ENCODE results near the gene TMEM170B.

The TMEM170B gene

DNA sequence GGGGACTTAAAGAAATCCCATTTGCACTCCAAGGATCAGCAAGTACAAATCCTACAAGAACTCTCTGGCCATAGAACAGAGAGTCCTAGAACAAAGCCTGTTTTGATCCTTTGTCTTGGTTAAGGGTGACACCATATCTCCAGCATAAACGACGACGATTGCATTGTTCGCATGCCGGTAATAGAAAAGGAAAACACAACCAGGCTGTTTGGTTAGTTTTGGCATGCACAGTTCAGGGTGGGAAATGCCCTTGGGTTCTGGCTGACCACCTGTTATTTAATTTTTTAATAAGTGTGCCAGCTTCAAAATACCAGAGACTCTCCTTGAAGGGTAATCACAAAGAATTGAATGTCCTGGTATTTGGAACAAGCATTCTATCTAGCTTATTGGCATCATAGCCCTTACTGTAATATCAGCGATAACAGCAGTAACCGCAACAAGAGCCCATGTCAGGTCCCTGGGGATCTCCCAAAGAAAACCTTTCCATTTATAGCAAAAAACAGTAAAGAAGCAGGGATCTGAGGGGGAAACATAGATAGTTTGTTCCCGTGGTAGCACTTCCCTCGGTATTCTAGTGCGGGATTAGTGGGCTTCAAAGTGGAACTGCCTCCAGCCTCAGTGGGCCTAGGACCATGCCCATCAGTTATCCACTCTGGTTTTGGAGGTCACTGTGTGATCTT is 77.1 kb downstream of the TMEM170B start:
- DNase-seq (ENCODE audit: low spot score) = no peak
- Histone ChIP-seq H2BK12ac (ENCODE audit: low read length) (no peak overlapping the region), H3K4ac (ENCODE audit: low read length) (no peak overlapping the region), H4K8ac (ENCODE audit: low read depth, low read length) (no peak overlapping the region), H3K27me3 (ENCODE audit: control insufficient read depth in 3 of 3, insufficient read depth in 3 of 3, low read depth in 1 of 3, low read length in 3 of 3) (no peaks in the 10 kb centered on the region), H3K9ac (ENCODE audit: low read depth, low read length, poor library complexity) (no peak overlapping the region), H3K9me3 (replicated peaks in 1 of 2; ENCODE audit: control insufficient read depth in 2 of 2, insufficient read depth in 1 of 2, low read depth in 1 of 2, low read length in 2 of 2) (peaks cover 0 to 1% of the 10 kb centered on the region in 2 donors), H3K79me1 (ENCODE audit: low read depth, low read length) (no peaks in the 10 kb centered on the region), H3K18ac (ENCODE audit: low read length) (no peak overlapping the region), H3K27ac (replicated peaks; ENCODE audit: low read length) (no peak overlapping the region), H4K91ac (ENCODE audit: low read depth, low read length, poor library complexity) (no peak overlapping the region), H3K36me3 (replicated peaks in 1 of 2; ENCODE audit: control insufficient read depth in 2 of 2, insufficient read depth in 2 of 2, low read length in 2 of 2) (no peaks in the 10 kb centered on the region), H3K4me3 (ENCODE audit: low read length in 2 of 2) (no peak overlapping the region), H2BK120ac (ENCODE audit: low read depth, low read length) (no peak overlapping the region), H2AFZ (ENCODE audit: low read length) (no peak overlapping the region), H3K23ac (ENCODE audit: low read depth, low read length, poor library complexity) (no peak overlapping the region), H2AK5ac (ENCODE audit: low read depth, low read length) (no peak overlapping the region), H3K4me1 (ENCODE audit: control insufficient read depth in 2 of 2, insufficient read depth in 1 of 2, low read depth in 1 of 2, low read length in 2 of 2) (peaks cover 2 to 3% of the 10 kb centered on the region in 2 donors), H3K14ac (ENCODE audit: low read length) (no peak overlapping the region), H2BK15ac (ENCODE audit: low read length) (no peak overlapping the region), H2BK5ac (ENCODE audit: low read length) (no peak overlapping the region), H3K4me2 (ENCODE audit: insufficient read depth, low read length, poor library complexity, severe bottlenecking) (no peak overlapping the region)
- no CpG with 5 or more reads among the region's 10 CpGs for WGBS, 2 donors (ENCODE audit: extremely low coverage in 2 of 2, insufficient read length in 2 of 2, insufficient replicate concordance in 1 of 2)

DNA sequence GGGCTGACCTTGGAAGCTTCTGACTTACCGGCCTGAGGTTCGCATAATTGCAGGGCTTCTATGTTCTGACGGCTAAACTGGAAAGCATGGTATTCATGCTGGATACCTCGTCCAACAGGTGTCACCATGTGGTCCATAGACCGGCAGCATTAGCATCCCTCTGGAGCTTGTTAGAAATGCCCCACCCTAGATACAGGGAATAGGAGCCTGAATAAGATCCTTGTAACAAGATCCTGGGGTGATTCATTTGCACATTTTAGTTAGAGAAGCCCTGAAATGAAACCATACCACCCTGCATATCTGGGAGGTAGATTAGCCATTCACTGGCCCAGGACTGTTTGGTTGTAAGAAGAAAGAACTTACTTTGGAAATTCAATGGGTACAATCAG is 77.7 kb downstream of the TMEM170B start:
- no peak overlapping the region for H3K4ac ChIP-seq (ENCODE audit: low read length)
- no peak overlapping the region for H2AK5ac ChIP-seq (ENCODE audit: low read depth, low read length)
- H3K27me3 ChIP-seq (ENCODE audit: control insufficient read depth in 3 of 3, insufficient read depth in 3 of 3, low read depth in 1 of 3, low read length in 3 of 3) = no peaks in the 10 kb centered on the region
- H2AFZ ChIP-seq (ENCODE audit: low read length) = no peak overlapping the region
- no peak overlapping the region for H3K14ac ChIP-seq (ENCODE audit: low read length)
- no peak overlapping the region for H3K18ac ChIP-seq (ENCODE audit: low read length)
- H3K4me2 ChIP-seq (ENCODE audit: insufficient read depth, low read length, poor library complexity, severe bottlenecking) = no peak overlapping the region
- H3K4me3 ChIP-seq (ENCODE audit: low read length in 2 of 2) = no peak overlapping the region
- H3K27ac ChIP-seq (replicated peaks; ENCODE audit: low read length) = no peak overlapping the region
- H3K79me1 ChIP-seq (ENCODE audit: low read depth, low read length) = no peaks in the 10 kb centered on the region
- H3K9me3 ChIP-seq (replicated peaks in 1 of 2; ENCODE audit: control insufficient read depth in 2 of 2, insufficient read depth in 1 of 2, low read depth in 1 of 2, low read length in 2 of 2) = peaks cover 0 to 1% of the 10 kb centered on the region in 2 donors
- DNase-seq (ENCODE audit: low spot score) = no peak
- H3K23ac ChIP-seq (ENCODE audit: low read depth, low read length, poor library complexity) = no peak overlapping the region
- no peak overlapping the region for H2BK12ac ChIP-seq (ENCODE audit: low read length)
- H2BK120ac ChIP-seq (ENCODE audit: low read depth, low read length) = no peak overlapping the region
- H3K4me1 ChIP-seq (ENCODE audit: control insufficient read depth in 2 of 2, insufficient read depth in 1 of 2, low read depth in 1 of 2, low read length in 2 of 2) = no peaks in the 10 kb centered on the region
- no peak overlapping the region for H2BK15ac ChIP-seq (ENCODE audit: low read length)
- no peak overlapping the region for H3K9ac ChIP-seq (ENCODE audit: low read depth, low read length, poor library complexity)
- H3K36me3 ChIP-seq (replicated peaks in 1 of 2; ENCODE audit: control insufficient read depth in 2 of 2, insufficient read depth in 2 of 2, low read length in 2 of 2) = no peaks in the 10 kb centered on the region
- no peak overlapping the region for H4K91ac ChIP-seq (ENCODE audit: low read depth, low read length, poor library complexity)
- H2BK5ac ChIP-seq (ENCODE audit: low read length) = no peak overlapping the region
- WGBS, 2 donors (ENCODE audit: extremely low coverage in 2 of 2, insufficient read length in 2 of 2, insufficient replicate concordance in 1 of 2) = no CpG with 5 or more reads among the region's 5 CpGs
- no peak overlapping the region for H4K8ac ChIP-seq (ENCODE audit: low read depth, low read length)

- no CpG with 5 or more reads among the region's 5 CpGs for WGBS, 2 donors (ENCODE audit: extremely low coverage in 2 of 2, insufficient read length in 2 of 2, insufficient replicate concordance in 1 of 2)
- Histone ChIP-seq H3K27ac (replicated peaks; ENCODE audit: low read length) (no peak overlapping the region), H3K27me3 (ENCODE audit: control insufficient read depth in 3 of 3, insufficient read depth in 3 of 3, low read depth in 1 of 3, low read length in 3 of 3) (no peaks in the 10 kb centered on the region)
Measured at GRCh38 chr6:11616200-11616611, 78.7 kb downstream of the TMEM170B start.

GRCh38 chr6:11618533-11618932 is 81.0 kb downstream of the TMEM170B start:
- Histone ChIP-seq H4K91ac (ENCODE audit: low read depth, low read length, poor library complexity) (no peak overlapping the region), H3K4ac (ENCODE audit: low read length) (no peak overlapping the region), H3K4me1 (ENCODE audit: control insufficient read depth in 2 of 2, insufficient read depth in 1 of 2, low read depth in 1 of 2, low read length in 2 of 2) (peaks cover 0 to 11% of the 10 kb centered on the region in 2 donors), H3K23ac (ENCODE audit: low read depth, low read length, poor library complexity) (no peak overlapping the region), H2BK5ac (ENCODE audit: low read length) (no peak overlapping the region), H2AFZ (ENCODE audit: low read length) (no peak overlapping the region), H2AK5ac (ENCODE audit: low read depth, low read length) (no peak overlapping the region), H2BK15ac (ENCODE audit: low read length) (no peak overlapping the region), H3K4me2 (ENCODE audit: insufficient read depth, low read length, poor library complexity, severe bottlenecking) (no peak overlapping the region), H3K18ac (ENCODE audit: low read length) (no peak overlapping the region), H2BK12ac (ENCODE audit: low read length) (no peak overlapping the region), H4K8ac (ENCODE audit: low read depth, low read length) (no peak overlapping the region), H3K9ac (ENCODE audit: low read depth, low read length, poor library complexity) (no peak overlapping the region), H3K27ac (replicated peaks; ENCODE audit: low read length) (no peak overlapping the region), H3K9me3 (replicated peaks in 1 of 2; ENCODE audit: control insufficient read depth in 2 of 2, insufficient read depth in 1 of 2, low read depth in 1 of 2, low read length in 2 of 2) (peaks cover 0 to 1% of the 10 kb centered on the region in 2 donors), H3K4me3 (ENCODE audit: low read length in 2 of 2) (no peak overlapping the region), H3K36me3 (replicated peaks in 1 of 2; ENCODE audit: control insufficient read depth in 2 of 2, insufficient read depth in 2 of 2, low read length in 2 of 2) (no peaks in the 10 kb centered on the region), H3K14ac (ENCODE audit: low read length) (no peak overlapping the region), H2BK120ac (ENCODE audit: low read depth, low read length) (no peak overlapping the region), H3K79me1 (ENCODE audit: low read depth, low read length) (no peaks in the 10 kb centered on the region), H3K27me3 (ENCODE audit: control insufficient read depth in 3 of 3, insufficient read depth in 3 of 3, low read depth in 1 of 3, low read length in 3 of 3) (no peaks in the 10 kb centered on the region)
- no CpG with 5 or more reads among the region's 4 CpGs for WGBS, 2 donors (ENCODE audit: extremely low coverage in 2 of 2, insufficient read length in 2 of 2, insufficient replicate concordance in 1 of 2)
- no peak for DNase-seq (ENCODE audit: low spot score)

More at GRCh38 chr6:11616200-11616611, 78.7 kb downstream of the TMEM170B start:
- Histone ChIP-seq H2AK5ac (ENCODE audit: low read depth, low read length) (no peak overlapping the region), H4K91ac (ENCODE audit: low read depth, low read length, poor library complexity) (no peak overlapping the region), H4K8ac (ENCODE audit: low read depth, low read length) (no peak overlapping the region), H2AFZ (ENCODE audit: low read length) (peak overlapping the region; percentile 60), H3K36me3 (replicated peaks in 1 of 2; ENCODE audit: control insufficient read depth in 2 of 2, insufficient read depth in 2 of 2, low read length in 2 of 2) (no peaks in the 10 kb centered on the region), H3K4me1 (ENCODE audit: control insufficient read depth in 2 of 2, insufficient read depth in 1 of 2, low read depth in 1 of 2, low read length in 2 of 2) (peaks cover 0 to 5% of the 10 kb centered on the region in 2 donors), H3K23ac (ENCODE audit: low read depth, low read length, poor library complexity) (no peak overlapping the region), H3K4me2 (ENCODE audit: insufficient read depth, low read length, poor library complexity, severe bottlenecking) (no peak overlapping the region), H3K79me1 (ENCODE audit: low read depth, low read length) (no peaks in the 10 kb centered on the region), H3K14ac (ENCODE audit: low read length) (no peak overlapping the region), H3K4me3 (ENCODE audit: low read length in 2 of 2) (no peak overlapping the region), H2BK120ac (ENCODE audit: low read depth, low read length) (no peak overlapping the region), H3K4ac (ENCODE audit: low read length) (no peak overlapping the region), H3K18ac (ENCODE audit: low read length) (peak overlapping the region; percentile 44), H2BK12ac (ENCODE audit: low read length) (no peak overlapping the region), H2BK15ac (ENCODE audit: low read length) (no peak overlapping the region), H2BK5ac (ENCODE audit: low read length) (no peak overlapping the region), H3K9ac (ENCODE audit: low read depth, low read length, poor library complexity) (no peak overlapping the region), H3K9me3 (replicated peaks in 1 of 2; ENCODE audit: control insufficient read depth in 2 of 2, insufficient read depth in 1 of 2, low read depth in 1 of 2, low read length in 2 of 2) (peaks cover 0 to 1% of the 10 kb centered on the region in 2 donors)
- no peak for DNase-seq (ENCODE audit: low spot score)
